CD8-positive, alpha-beta memory T cell (primary cell): ENCODE measurements around the gene FAM209A. TPM values are rescaled to one million over a fixed set of nuclear protein-coding genes. Genes with fewer than 3 reads are reported as not detected.
"Not testable (repeated sequence)": the region's sequence is repeated elsewhere in the genome, so short reads cannot be mapped to it uniquely, and the experiment has no call there.

Source experiments
- CTCF ChIA-PET: fragments of 350-600 bp; sonication (Branson Sonifier 250); formaldehyde crosslinking; loops from one replicate; lab custom pipeline; 2021; ENCODE audit warnings: antibody characterized with exemption; lab: Charles Lee
- POLR2A ChIA-PET: fragments of 350-600 bp; sonication (Branson Sonifier 250); formaldehyde crosslinking; loops from one replicate; lab custom pipeline; 2021; ENCODE audit warnings: antibody characterized with exemption; lab: Charles Lee
- DNase-seq, 5 donors: peaks; one replicate each; pipeline versions ENCODE4 v3.0.0 to v3.0.0-alpha.2; 2020 to 2022; ENCODE audit warnings: mixed read lengths in 1 of 5
- H3K27ac ChIP-seq: one replicate; pipeline ENCODE4 v1.7.0; 2013; ENCODE audit warnings: low read depth, mild to moderate bottlenecking, low read length, moderate library complexity
- H3K27me3 ChIP-seq: 2 replicates; pipeline ENCODE4 v1.7.0; 2013; ENCODE audit warnings: low read length, mild to moderate bottlenecking; ENCODE audit not compliant: insufficient read depth, poor library complexity, severe bottlenecking
- H3K36me3 ChIP-seq: 2 replicates; pipeline ENCODE4 v1.7.0; 2013; ENCODE audit warnings: mild to moderate bottlenecking, low read length, moderate library complexity; ENCODE audit not compliant: insufficient read depth
- H3K4me1 ChIP-seq: 2 replicates; pipeline ENCODE4 v1.7.0; 2013; ENCODE audit warnings: mild to moderate bottlenecking, low read length, moderate library complexity; ENCODE audit not compliant: insufficient read depth
- H3K4me3 ChIP-seq: 2 replicates; pipeline ENCODE4 v1.7.0; 2013; ENCODE audit warnings: mild to moderate bottlenecking, low read length
- H3K9me3 ChIP-seq: 2 replicates; pipeline ENCODE4 v1.7.0; 2013; ENCODE audit warnings: mild to moderate bottlenecking, low read length
- H3K27ac Mint-ChIP-seq, 8 donors: one replicate each; pipeline ENCODE4 v1.8.0; 2020 to 2021; ENCODE audit warnings: mixed read lengths in 8 of 8, mild to moderate bottlenecking in 6 of 8, inconsistent platforms in 3 of 8, moderate library complexity in 3 of 8
- H3K27me3 Mint-ChIP-seq, 2 donors: one replicate each; pipeline ENCODE4 v1.8.0; 2020 to 2021; ENCODE audit warnings: mixed read lengths in 2 of 2, mild to moderate bottlenecking in 1 of 2, moderate library complexity in 1 of 2
- H3K36me3 Mint-ChIP-seq, 3 donors: one replicate each; pipeline ENCODE4 v1.8.0; 2020 to 2021; ENCODE audit warnings: mixed read lengths in 3 of 3, inconsistent platforms in 1 of 3, mild to moderate bottlenecking in 1 of 3
- H3K4me1 Mint-ChIP-seq, 3 donors: one replicate each; pipeline ENCODE4 v1.8.0; 2020 to 2021; ENCODE audit warnings: mixed read lengths in 3 of 3, inconsistent platforms in 1 of 3, mild to moderate bottlenecking in 1 of 3
- H3K4me3 Mint-ChIP-seq, 7 donors: one replicate each; pipeline ENCODE4 v1.8.0; 2020 to 2021; ENCODE audit warnings: mixed read lengths in 7 of 7, mild to moderate bottlenecking in 6 of 7, moderate library complexity in 4 of 7, inconsistent platforms in 2 of 7
- H3K9me3 Mint-ChIP-seq, 5 donors: one replicate each; pipeline ENCODE4 v1.8.0; 2020 to 2022; ENCODE audit warnings: mixed read lengths in 5 of 5, mild to moderate bottlenecking in 3 of 5, moderate library complexity in 2 of 5, inconsistent platforms in 1 of 5
- polyA plus RNA-seq: library from polyadenylated mRNA; unstranded; fragments of 300-500 nt; fragmentation: Illumina TruSeq; gene quantifications from one replicate; pipeline ENCODE4 v1.2.3, GENCODE V29; 2021
- total RNA-seq, 2 experiments: library from RNA; stranded (reverse); gene quantifications; one replicate each; pipeline ENCODE4 v1.2.3, GENCODE V29; 2021

The FAM209A gene
- total RNA-seq (1 to 10 TPM; 1.0 to 1.2 TPM), polyA plus RNA-seq (0.33 TPM)

- Mint-ChIP-seq H3K36me3 (peaks cover 12 to 31% (median 22%) of the 10 kb centered on the region in 3 donors), H3K27ac (peak within 1 kb of the TSS in 1 of 8 donors; percentile 75), H3K9me3 (peaks cover 14 to 33% (median 23%) of the 10 kb centered on the region in 5 donors)
- H3K27ac ChIP-seq, H3K4me1 ChIP-seq, H3K4me1 Mint-ChIP-seq, DNase-seq, H3K27me3 ChIP-seq, H3K36me3 ChIP-seq, CTCF ChIA-PET, H3K4me3 ChIP-seq, H3K4me3 Mint-ChIP-seq, H3K27me3 Mint-ChIP-seq, POLR2A ChIA-PET: not testable (repeated sequence)
- H3K9me3 ChIP-seq: peaks cover 15% of the 10 kb centered on the region
Measured at GRCh38 chr20:56524444-56524843, at the start of gene FAM209A. FAM209A (plus strand) TSS chr20:56524744; CDS start chr20:56524809, 65 bp downstream.

- H3K9me3 Mint-ChIP-seq: no peaks in the 10 kb centered on the region
- no peaks in the 10 kb centered on the region for H3K27me3 Mint-ChIP-seq
- Histone ChIP-seq H3K9me3 (no peaks in the 10 kb centered on the region), H3K27me3 (no peaks in the 10 kb centered on the region), H3K36me3 (peaks cover 39% of the 10 kb centered on the region), H3K4me1 (peaks cover 18% of the 10 kb centered on the region), H3K27ac (no peak overlapping the region), H3K4me3 (no peak overlapping the region)
- ChIA-PET POLR2A (no interaction called here), CTCF (no interaction called here)
- peak overlapping the region in 2 of 7 donors; percentile 16 to 20 for H3K4me3 Mint-ChIP-seq
- H3K27ac Mint-ChIP-seq: peak overlapping the region in 5 of 8 donors; percentile 22 to 86 (median 66)
- peak in 1 of 5 donors; percentile 32 for DNase-seq
- H3K36me3 Mint-ChIP-seq: peaks cover 9 to 94% (median 37%) of the 10 kb centered on the region in 3 donors
- H3K4me1 Mint-ChIP-seq: peaks cover 27 to 52% (median 43%) of the 10 kb centered on the region in 3 donors
Measured at GRCh38 chr20:56483970-56484369, 40.6 kb upstream of the FAM209A start.

GRCh38 chr20:56487216-56487615 lies 37.3 kb upstream of the FAM209A start:
- CTCF ChIA-PET: no interaction called here

GRCh38 chr20:56488566-56488965 lies 36.0 kb upstream of the FAM209A start:
- Histone ChIP-seq H3K4me1 (peaks cover 7% of the 10 kb centered on the region), H3K9me3 (no peaks in the 10 kb centered on the region), H3K27me3 (no peaks in the 10 kb centered on the region), H3K4me3 (no peak overlapping the region), H3K36me3 (peaks cover 34% of the 10 kb centered on the region), H3K27ac (no peak overlapping the region)
- H3K36me3 Mint-ChIP-seq: peaks cover 5 to 90% (median 33%) of the 10 kb centered on the region in 3 donors
- DNase-seq: no peak
- no peaks in the 10 kb centered on the region for H3K9me3 Mint-ChIP-seq
- peak overlapping the region in 3 of 8 donors; percentile 2 to 77 (median 27) for H3K27ac Mint-ChIP-seq
- CTCF ChIA-PET: no interaction called here
- no peak overlapping the region for H3K4me3 Mint-ChIP-seq
- H3K27me3 Mint-ChIP-seq: no peaks in the 10 kb centered on the region
- H3K4me1 Mint-ChIP-seq: peaks cover 17 to 36% (median 34%) of the 10 kb centered on the region in 3 donors
- POLR2A ChIA-PET: no interaction called here

More at GRCh38 chr20:56487216-56487615, 37.3 kb upstream of the FAM209A start:
- no peak overlapping the region for H3K4me3 Mint-ChIP-seq
- no peak for DNase-seq
- H3K27me3 Mint-ChIP-seq: no peaks in the 10 kb centered on the region
- POLR2A ChIA-PET: no interaction called here
- peak overlapping the region in 1 of 8 donors; percentile 29 for H3K27ac Mint-ChIP-seq
- peaks cover 18 to 45% (median 40%) of the 10 kb centered on the region in 3 donors for H3K4me1 Mint-ChIP-seq
- Histone ChIP-seq H3K27ac (no peak overlapping the region), H3K36me3 (peaks cover 34% of the 10 kb centered on the region), H3K27me3 (no peaks in the 10 kb centered on the region), H3K4me3 (no peak overlapping the region), H3K9me3 (no peaks in the 10 kb centered on the region), H3K4me1 (peaks cover 18% of the 10 kb centered on the region)
- peaks cover 5 to 90% (median 33%) of the 10 kb centered on the region in 3 donors for H3K36me3 Mint-ChIP-seq
- no peaks in the 10 kb centered on the region for H3K9me3 Mint-ChIP-seq

GRCh38 chr20:56501116-56501515 lies 23.4 kb upstream of the FAM209A start:
- Histone ChIP-seq H3K4me1 (peaks cover 4% of the 10 kb centered on the region), H3K4me3 (no peak overlapping the region), H3K27me3 (no peaks in the 10 kb centered on the region), H3K9me3 (no peaks in the 10 kb centered on the region), H3K27ac (no peak overlapping the region), H3K36me3 (peaks cover 10% of the 10 kb centered on the region)
- Mint-ChIP-seq H3K4me3 (no peak overlapping the region), H3K4me1 (peaks cover 13 to 19% (median 16%) of the 10 kb centered on the region in 3 donors), H3K27ac (no peak overlapping the region), H3K36me3 (peaks cover 18 to 52% (median 18%) of the 10 kb centered on the region in 3 donors), H3K27me3 (no peaks in the 10 kb centered on the region), H3K9me3 (no peaks in the 10 kb centered on the region)
- ChIA-PET CTCF (no interaction called here), POLR2A (no interaction called here)
- DNase-seq: no peak

- peaks cover 4 to 45% (median 5%) of the 10 kb centered on the region in 3 donors for H3K36me3 Mint-ChIP-seq
- H3K27me3 Mint-ChIP-seq: no peaks in the 10 kb centered on the region
- Histone ChIP-seq H3K27ac (no peak overlapping the region), H3K36me3 (peaks cover 9% of the 10 kb centered on the region), H3K9me3 (no peaks in the 10 kb centered on the region), H3K4me1 (peaks cover 4% of the 10 kb centered on the region), H3K27me3 (no peaks in the 10 kb centered on the region), H3K4me3 (no peak overlapping the region)
- CTCF ChIA-PET: no interaction called here
- POLR2A ChIA-PET: no interaction called here
- no peak for DNase-seq
- peaks cover 12 to 17% (median 13%) of the 10 kb centered on the region in 3 donors for H3K4me1 Mint-ChIP-seq
- no peak overlapping the region for H3K4me3 Mint-ChIP-seq
- no peaks in the 10 kb centered on the region for H3K9me3 Mint-ChIP-seq
- peak overlapping the region in 1 of 8 donors; percentile 54 for H3K27ac Mint-ChIP-seq
Measured at GRCh38 chr20:56503916-56504315, 20.6 kb upstream of the FAM209A start.

- H3K27ac Mint-ChIP-seq: peak overlapping the region in 3 of 8 donors; percentile 26 to 63 (median 49)
- H3K9me3 Mint-ChIP-seq: no peaks in the 10 kb centered on the region
- ChIA-PET POLR2A (no interaction called here), CTCF (no interaction called here)
- no peak overlapping the region for H3K4me3 ChIP-seq
- H3K27me3 Mint-ChIP-seq: no peaks in the 10 kb centered on the region
- no peaks in the 10 kb centered on the region for H3K27me3 ChIP-seq
- no peak for DNase-seq
- H3K4me3 Mint-ChIP-seq: no peak overlapping the region
- H3K4me1 ChIP-seq: peaks cover 4% of the 10 kb centered on the region
- peaks cover 9% of the 10 kb centered on the region for H3K36me3 ChIP-seq
- H3K27ac ChIP-seq: no peak overlapping the region
- peaks cover 4 to 45% (median 5%) of the 10 kb centered on the region in 3 donors for H3K36me3 Mint-ChIP-seq
- peaks cover 12 to 18% (median 13%) of the 10 kb centered on the region in 3 donors for H3K4me1 Mint-ChIP-seq
- H3K9me3 ChIP-seq: no peaks in the 10 kb centered on the region
Measured at GRCh38 chr20:56504373-56505005, 20.1 kb upstream of the FAM209A start.

GRCh38 chr20:56506103-56506502 lies 18.4 kb upstream of the FAM209A start:
- no peak for DNase-seq
- CTCF ChIA-PET: no interaction called here
- H3K27me3 ChIP-seq: no peaks in the 10 kb centered on the region
- H3K36me3 ChIP-seq: peaks cover 9% of the 10 kb centered on the region
- no peaks in the 10 kb centered on the region for H3K9me3 ChIP-seq
- Mint-ChIP-seq H3K27ac (peak overlapping the region in 1 of 8 donors; percentile 21), H3K4me3 (no peak overlapping the region), H3K27me3 (no peaks in the 10 kb centered on the region), H3K9me3 (no peaks in the 10 kb centered on the region), H3K36me3 (peaks cover 4 to 50% (median 5%) of the 10 kb centered on the region in 3 donors), H3K4me1 (peaks cover 12 to 18% (median 13%) of the 10 kb centered on the region in 3 donors)
- no peak overlapping the region for H3K27ac ChIP-seq
- POLR2A ChIA-PET: no interaction called here
- H3K4me1 ChIP-seq: peaks cover 4% of the 10 kb centered on the region
- H3K4me3 ChIP-seq: no peak overlapping the region
